Neuronal stem cell (in vitro differentiated cells): Measurements from ENCODE around the gene TSPEAR.
A peak's percentile ranks its signal among the peaks of the same experiment; 100 is the strongest.

ENCODE experiments used
- DNase-seq: peaks from one replicate; pipeline ENCODE4 v3.0.0-alpha.2; 2013; ENCODE audit warnings: low spot score
- H2AFZ ChIP-seq: one replicate; pipeline ENCODE4 v1.6.1; 2013; ENCODE audit warnings: mild to moderate bottlenecking, low read length, inconsistent platforms
- H2AK5ac ChIP-seq: 2 replicates; pipeline ENCODE4 v1.6.1; 2013; ENCODE audit warnings: low read depth, mild to moderate bottlenecking, inconsistent platforms, low read length, moderate library complexity, mixed read lengths
- H2BK120ac ChIP-seq: 2 replicates; pipeline ENCODE4 v1.6.1; 2013; ENCODE audit warnings: low read depth, mild to moderate bottlenecking, inconsistent platforms, low read length, moderate library complexity, mixed read lengths
- H2BK12ac ChIP-seq: one replicate; pipeline ENCODE4 v1.6.1; 2013; ENCODE audit warnings: low read length, inconsistent platforms
- H2BK15ac ChIP-seq: 2 replicates; pipeline ENCODE4 v1.6.1; 2013; ENCODE audit warnings: mild to moderate bottlenecking, low read length, inconsistent platforms, mixed read lengths
- H2BK5ac ChIP-seq: one replicate; pipeline ENCODE4 v1.6.1; 2013; ENCODE audit warnings: inconsistent platforms, mild to moderate bottlenecking, low read length, moderate library complexity
- H3K14ac ChIP-seq: one replicate; pipeline ENCODE4 v1.6.1; 2013; ENCODE audit warnings: low read length, inconsistent platforms
- H3K18ac ChIP-seq: 2 replicates; pipeline ENCODE4 v1.6.1; 2013; ENCODE audit warnings: low read length, inconsistent platforms
- H3K23ac ChIP-seq: 2 replicates; pipeline ENCODE4 v1.6.1; 2013; ENCODE audit warnings: low read depth, mild to moderate bottlenecking, mixed read lengths, low read length, inconsistent platforms; ENCODE audit not compliant: poor library complexity
- H3K27ac ChIP-seq: replicated peaks from 3 replicates; pipeline ENCODE4 v1.5.1; 2013; ENCODE audit warnings: low read length, inconsistent platforms
- H3K27me3 ChIP-seq, 3 experiments: 2 replicates each; pipeline ENCODE4 v1.6.1; 2013; ENCODE audit warnings: low read length in 3 of 3, mild to moderate bottlenecking in 2 of 3, inconsistent platforms in 1 of 3, low read depth in 1 of 3, mixed read lengths in 1 of 3, moderate library complexity in 1 of 3; ENCODE audit not compliant: control insufficient read depth in 3 of 3, insufficient read depth in 3 of 3
- H3K36me3 ChIP-seq, 2 donors: replicated peaks in 1 of 2; 2 replicates each; pipeline ENCODE4 v1.6.1; 2013; ENCODE audit warnings: low read length in 2 of 2; ENCODE audit not compliant: control insufficient read depth in 2 of 2, insufficient read depth in 2 of 2
- H3K4ac ChIP-seq: 2 replicates; pipeline ENCODE4 v1.6.1; 2013; ENCODE audit warnings: inconsistent platforms, mild to moderate bottlenecking, low read length, moderate library complexity
- H3K4me1 ChIP-seq, 2 donors: 1 replicate in 1 of 2; 2 replicates in 1 of 2; pipeline ENCODE4 v1.6.1; 2013; ENCODE audit warnings: low read length in 2 of 2, low read depth in 1 of 2; ENCODE audit not compliant: control insufficient read depth in 2 of 2, insufficient read depth in 1 of 2
- H3K4me2 ChIP-seq: one replicate; pipeline ENCODE4 v1.6.1; 2013; ENCODE audit warnings: mild to moderate bottlenecking, low read length, inconsistent platforms; ENCODE audit not compliant: insufficient read depth, poor library complexity, severe bottlenecking
- H3K4me3 ChIP-seq, 2 donors: 2 replicates each; pipeline ENCODE4 v1.5.1; 2013; ENCODE audit warnings: low read length in 2 of 2, mild to moderate bottlenecking in 2 of 2, inconsistent platforms in 1 of 2, moderate library complexity in 1 of 2
- H3K79me1 ChIP-seq: one replicate; pipeline ENCODE4 v1.6.1; 2013; ENCODE audit warnings: low read depth, mild to moderate bottlenecking, inconsistent platforms, low read length, moderate library complexity
- H3K9ac ChIP-seq: one replicate; pipeline ENCODE4 v1.6.1; 2013; ENCODE audit warnings: mild to moderate bottlenecking, low read depth, low read length, inconsistent platforms; ENCODE audit not compliant: poor library complexity
- H3K9me3 ChIP-seq, 2 donors: replicated peaks in 1 of 2; 2 replicates each; pipeline versions ENCODE3 to v1.6.1; 2013; ENCODE audit warnings: low read length in 2 of 2, mild to moderate bottlenecking in 2 of 2, inconsistent platforms in 1 of 2, low read depth in 1 of 2, mixed read lengths in 1 of 2, moderate library complexity in 1 of 2; ENCODE audit not compliant: control insufficient read depth in 2 of 2, insufficient read depth in 1 of 2
- H4K8ac ChIP-seq: one replicate; pipeline ENCODE4 v1.6.1; 2013; ENCODE audit warnings: low read depth, mild to moderate bottlenecking, inconsistent platforms, low read length, moderate library complexity
- H4K91ac ChIP-seq: one replicate; pipeline ENCODE4 v1.6.1; 2013; ENCODE audit warnings: low read length, low read depth, mild to moderate bottlenecking, inconsistent platforms; ENCODE audit not compliant: poor library complexity
- WGBS, 2 donors: extraction: QIAGEN DNeasy Blood & Tissue Kit; methylation state at CpG; one replicate each; pipeline ENCODE4 v1.1.7; 2013; ENCODE audit warnings: missing lambda C conversion rate in 2 of 2, mixed read lengths in 1 of 2; ENCODE audit not compliant: insufficient read length in 2 of 2, insufficient replicate concordance in 1 of 2; ENCODE audit errors: extremely low coverage in 2 of 2; 5-methylcytosine and 5-hydroxymethylcytosine counted together

The TSPEAR gene

GRCh38 chr21:44736291-44737004, 25.1 kb upstream of the TSPEAR start:
- Histone ChIP-seq H3K27ac (no peak overlapping the region), H3K36me3 (no peaks in the 10 kb centered on the region), H3K23ac (peak overlapping the region; percentile 17), H4K91ac (no peak overlapping the region), H2BK120ac (no peak overlapping the region), H3K79me1 (no peaks in the 10 kb centered on the region), H3K4me3 (no peak overlapping the region), H3K9me3 (peaks cover 0 to 41% of the 10 kb centered on the region in 2 donors), H3K18ac (no peak overlapping the region), H2BK15ac (no peak overlapping the region), H4K8ac (no peak overlapping the region), H3K4me1 (peaks cover 0 to 3% of the 10 kb centered on the region in 2 donors), H2BK12ac (no peak overlapping the region), H3K4me2 (no peak overlapping the region), H3K4ac (no peak overlapping the region), H2BK5ac (no peak overlapping the region), H3K9ac (no peak overlapping the region), H3K27me3 (peaks cover 0 to 63% (median 0%) of the 10 kb centered on the region in 3 experiments), H2AK5ac (no peak overlapping the region), H3K14ac (no peak overlapping the region), H2AFZ (no peak overlapping the region)
- WGBS, 2 donors = no CpG with 5 or more reads among the region's 8 CpGs
- DNase-seq = no peak

GRCh38 chr21:44735821-44736220, 24.4 kb upstream of the TSPEAR start:
- Histone ChIP-seq H2BK5ac (no peak overlapping the region), H3K4me1 (peaks cover 0 to 2% of the 10 kb centered on the region in 2 donors), H3K9ac (peak overlapping the region; percentile 9), H4K8ac (no peak overlapping the region), H2BK12ac (no peak overlapping the region), H2BK120ac (no peak overlapping the region), H2BK15ac (no peak overlapping the region), H4K91ac (no peak overlapping the region), H3K9me3 (peaks cover 0 to 41% of the 10 kb centered on the region in 2 donors), H3K14ac (no peak overlapping the region), H3K27ac (no peak overlapping the region), H3K4ac (no peak overlapping the region), H3K4me2 (no peak overlapping the region), H3K27me3 (peaks cover 0 to 65% (median 0%) of the 10 kb centered on the region in 3 experiments), H3K18ac (no peak overlapping the region), H3K36me3 (no peaks in the 10 kb centered on the region), H3K23ac (peak overlapping the region; percentile 14), H3K79me1 (no peaks in the 10 kb centered on the region), H2AFZ (no peak overlapping the region), H2AK5ac (no peak overlapping the region), H3K4me3 (peak overlapping the region in 1 of 2 donors; percentile 50)
- no CpG with 5 or more reads among the region's 6 CpGs for WGBS, 2 donors
- DNase-seq = no peak

DNA sequence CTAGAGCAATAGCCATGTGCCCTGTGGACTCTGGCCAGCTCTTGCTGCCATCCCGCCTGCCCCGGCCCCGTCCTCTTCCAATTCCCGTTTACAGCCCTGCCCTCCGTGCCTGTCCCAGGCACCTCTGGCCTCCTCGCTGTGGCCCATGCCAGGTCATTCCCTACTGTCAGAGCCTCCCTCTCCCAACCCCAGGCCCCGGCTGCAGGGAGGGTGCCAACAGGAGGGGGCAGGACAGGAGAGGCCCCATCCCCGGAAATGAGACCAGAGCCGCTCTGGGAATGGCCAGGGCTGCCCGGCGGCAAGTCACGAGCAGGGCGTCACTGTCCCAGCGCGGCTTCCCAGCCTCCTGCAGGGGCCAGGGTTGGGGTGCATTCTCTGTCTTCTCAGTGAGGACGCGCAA, 23.5 kb upstream of the TSPEAR start:
- no peak for DNase-seq
- WGBS, 2 donors = no CpG with 5 or more reads among the region's 17 CpGs

DNA sequence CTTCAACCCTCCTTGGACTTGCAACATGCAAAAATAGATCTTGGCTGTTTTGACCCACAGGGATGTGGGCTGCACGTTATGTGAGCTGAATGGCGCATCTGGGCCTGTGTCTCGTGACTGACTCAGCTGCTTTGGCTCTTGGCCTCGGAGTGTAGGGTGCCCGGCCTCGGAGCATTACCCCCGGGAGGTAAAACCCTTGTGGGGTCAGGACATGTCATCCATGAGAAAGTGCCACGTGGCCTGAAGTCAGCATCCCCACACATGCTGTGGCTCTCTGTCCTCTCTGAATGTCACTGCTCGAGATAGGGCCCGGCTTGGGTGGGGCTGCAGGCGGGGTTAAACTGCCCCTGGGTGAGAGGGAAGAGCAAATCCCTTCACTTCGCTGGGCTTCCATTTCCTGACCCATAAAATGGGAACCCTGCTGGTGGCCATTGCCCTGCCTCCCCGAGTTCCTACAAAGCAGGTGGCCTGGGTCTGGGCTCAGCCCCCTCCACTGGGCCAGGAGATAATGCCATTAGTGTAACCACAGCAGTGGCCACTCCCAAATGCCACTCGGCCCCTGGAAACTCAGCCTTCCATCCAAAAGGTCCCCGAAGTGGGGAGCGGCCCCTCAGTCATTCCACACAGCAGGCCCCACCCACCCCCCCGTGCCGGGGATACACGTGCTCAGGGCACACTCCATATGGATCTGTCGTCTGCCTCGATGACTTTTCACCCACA, 22.8 kb upstream of the TSPEAR start:
- H2BK5ac ChIP-seq = no peak overlapping the region
- H3K4me3 ChIP-seq = no peak overlapping the region
- no peak overlapping the region for H4K91ac ChIP-seq
- no peaks in the 10 kb centered on the region for H3K79me1 ChIP-seq
- H2BK120ac ChIP-seq = no peak overlapping the region
- H3K4me2 ChIP-seq = no peak overlapping the region
- no peak for DNase-seq
- H4K8ac ChIP-seq = no peak overlapping the region
- H3K4me1 ChIP-seq = no peaks in the 10 kb centered on the region
- H3K27me3 ChIP-seq = peaks cover 0 to 61% (median 0%) of the 10 kb centered on the region in 3 experiments
- no peak overlapping the region for H2BK12ac ChIP-seq
- no peak overlapping the region for H3K4ac ChIP-seq
- H3K18ac ChIP-seq = peak overlapping the region; percentile 63
- no peaks in the 10 kb centered on the region for H3K36me3 ChIP-seq
- H3K27ac ChIP-seq = no peak overlapping the region
- no peak overlapping the region for H2BK15ac ChIP-seq
- H3K23ac ChIP-seq = no peak overlapping the region
- no peak overlapping the region for H2AFZ ChIP-seq
- no peak overlapping the region for H3K14ac ChIP-seq
- WGBS, 2 donors = no CpG with 5 or more reads among the region's 21 CpGs
- no peak overlapping the region for H2AK5ac ChIP-seq
- H3K9me3 ChIP-seq = peaks cover 0 to 38% of the 10 kb centered on the region in 2 donors
- H3K9ac ChIP-seq = no peak overlapping the region

More for the DNA sequence above, 23.5 kb upstream of the TSPEAR start:
- Histone ChIP-seq H3K4ac (no peak overlapping the region), H3K27ac (no peak overlapping the region), H2BK15ac (no peak overlapping the region), H3K14ac (no peak overlapping the region), H3K18ac (peak overlapping the region; percentile 77), H3K23ac (peak overlapping the region; percentile 40), H3K36me3 (no peaks in the 10 kb centered on the region), H3K9ac (no peak overlapping the region), H2BK5ac (no peak overlapping the region), H3K27me3 (peaks cover 0 to 62% (median 0%) of the 10 kb centered on the region in 3 experiments), H3K4me3 (no peak overlapping the region), H2BK12ac (no peak overlapping the region), H4K8ac (no peak overlapping the region), H2AFZ (no peak overlapping the region), H2AK5ac (no peak overlapping the region), H4K91ac (no peak overlapping the region), H3K9me3 (peaks cover 0 to 38% of the 10 kb centered on the region in 2 donors), H3K79me1 (no peaks in the 10 kb centered on the region), H3K4me1 (no peaks in the 10 kb centered on the region), H2BK120ac (no peak overlapping the region), H3K4me2 (no peak overlapping the region)
